HG03066 (cell line): ENCODE results near the gene RAP1GAP2.

ENCODE experiments used
- ATAC-seq: cut with Tn5 transposase; IDR thresholded peaks from one replicate; pipeline ENCODE4 v1.9.1; 2021; ENCODE audit warnings: low read depth; ENCODE audit not compliant: unreplicated experiment

RAP1GAP2 gene

GRCh38 chr17:2906901-2907300 lies 110.7 kb downstream of the RAP1GAP2 start:
- no peak for ATAC-seq

- ATAC-seq, result no peak
These were observed 113.1 kb downstream of the RAP1GAP2 start for GRCh38 chr17:2909175-2909845.

GRCh38 chr17:2909846-2910234 lies 113.6 kb downstream of the RAP1GAP2 start:
- ATAC-seq, result no peak

- no peak for ATAC-seq
These were observed 115.0 kb downstream of the RAP1GAP2 start for GRCh38 chr17:2911035-2911754.

- ATAC-seq, result no peak
These were observed 115.5 kb downstream of the RAP1GAP2 start for GRCh38 chr17:2911755-2912111.

- ATAC-seq, result no peak
These were observed 116.5 kb downstream of the RAP1GAP2 start for GRCh38 chr17:2912754-2913153.

- no peak for ATAC-seq
These were observed 120.2 kb downstream of the RAP1GAP2 start for GRCh38 chr17:2916461-2916860.

GRCh38 chr17:2921443-2921842 lies 125.2 kb downstream of the RAP1GAP2 start:
- no peak for ATAC-seq

- ATAC-seq, result no peak
These were observed 128.0 kb downstream of the RAP1GAP2 start for GRCh38 chr17:2924211-2924610.

- no peak for ATAC-seq
These were observed 128.8 kb downstream of the RAP1GAP2 start for GRCh38 chr17:2925011-2925410.

- ATAC-seq, result no peak
These were observed 129.9 kb downstream of the RAP1GAP2 start for GRCh38 chr17:2926019-2926650.

- no peak for ATAC-seq
These were observed 132.2 kb downstream of the RAP1GAP2 start for GRCh38 chr17:2928294-2928890.

GRCh38 chr17:2929881-2930533 lies 133.8 kb downstream of the RAP1GAP2 start:
- no peak for ATAC-seq

- ATAC-seq, result no peak
These were observed 135.6 kb downstream of the RAP1GAP2 start for GRCh38 chr17:2931876-2932275.

GRCh38 chr17:2932946-2933345 lies 136.7 kb downstream of the RAP1GAP2 start:
- ATAC-seq, result no peak

GRCh38 chr17:2933606-2934005 lies 137.4 kb downstream of the RAP1GAP2 start:
- ATAC-seq, result no peak

GRCh38 chr17:2935632-2936031 lies 139.4 kb downstream of the RAP1GAP2 start:
- no peak for ATAC-seq

GRCh38 chr17:2936351-2936750 lies 140.1 kb downstream of the RAP1GAP2 start:
- no peak for ATAC-seq

- no peak for ATAC-seq
These were observed 140.6 kb downstream of the RAP1GAP2 start for GRCh38 chr17:2936771-2937321.

- no peak for ATAC-seq
These were observed 141.2 kb downstream of the RAP1GAP2 start for GRCh38 chr17:2937331-2938003.
